Liver (tissue), 3 donors: Measurements from ENCODE around the gene ADAM11.

Experiments
- ATF3 ChIP-seq: IDR thresholded peaks from 2 replicates; pipeline ENCODE4 v1.6.1; 2016; ENCODE audit warnings: antibody characterized with exemption
- CTCF ChIP-seq: fragments of 150-350 bp; IDR thresholded peaks from 2 replicates; pipeline ENCODE4 v1.5.1; 2017; ENCODE audit warnings: improper control_type of control experiment, low read depth, low read length; ENCODE audit not compliant: missing input control
- EGR1 ChIP-seq, 2 donors: IDR thresholded peaks; 2 replicates each; pipeline ENCODE4 v1.6.1; 2016 to 2018; ENCODE audit warnings: antibody characterized with exemption in 2 of 2, low read depth in 2 of 2
- MAX ChIP-seq: IDR thresholded peaks from 2 replicates; pipeline ENCODE4 v1.6.1; 2016; ENCODE audit warnings: antibody characterized with exemption
- SP1 ChIP-seq: IDR thresholded peaks from 2 replicates; pipeline ENCODE4 v1.6.1; 2018; ENCODE audit warnings: antibody characterized with exemption, mild to moderate bottlenecking
- YY1 ChIP-seq: IDR thresholded peaks from 2 replicates; pipeline ENCODE4 v1.6.1; 2016; ENCODE audit warnings: antibody characterized with exemption, mild to moderate bottlenecking
- donor health status: healthy.
- donor health status: healthy.

GRCh38 chr17:44745301-44745700, 13.5 kb upstream of the ADAM11 start:
- TF ChIP-seq CTCF (no peak), YY1 (no peak), SP1 (no peak), MAX (no peak), EGR1 (IDR thresholded peaks at IDR 0.05; ENCODE audit: low read depth in 2 of 2) (no peak), ATF3 (no peak)
